Measurements from ENCODE around the gene LNX1. TPM values are rescaled to one million over a fixed set of nuclear protein-coding genes. Genes with fewer than 3 reads are reported as not detected.

The LNX1 gene
- total and polyA plus RNA-seq, 2 of the 8 experiments (the other 6 are each of a cell fraction or from before 2014, with no cell fraction given), result 2.7 to 3.8 TPM

- no peak overlapping the region for H2BK120ac ChIP-seq (replicated peaks; ENCODE audit: low read depth, low read length)
- H3K4me2 ChIP-seq (ENCODE audit: insufficient read depth in 1 of 2, low read depth in 2 of 2, low read length in 2 of 2), result no peak overlapping the region
- no peaks in the 10 kb centered on the region for H4K20me1 ChIP-seq (replicated peaks in 1 of 2; ENCODE audit: control insufficient read depth in 1 of 2, insufficient read depth in 2 of 2, low read length in 2 of 2)
- no peaks in the 10 kb centered on the region for H3K27me3 ChIP-seq (replicated peaks in 1 of 4; ENCODE audit: control insufficient read depth in 3 of 4, extremely low read depth in 1 of 4, insufficient read depth in 3 of 4, low read length in 3 of 4)
- no peak overlapping the region for H2AK5ac ChIP-seq (ENCODE audit: low read depth, low read length)
- 91% methylated on average over 3 of the region's 3 CpGs; no CpG with 5 or more reads in 1 of the 2 experiments for WGBS, 2 experiments (ENCODE audit: extremely low coverage in 1 of 2, insufficient coverage in 1 of 2, insufficient read length in 1 of 2, insufficient replicate concordance in 2 of 2, low coverage in 1 of 2, low lambda C conversion rate in 2 of 2, missing lambda C conversion rate in 1 of 2)
- H3K4ac ChIP-seq (replicated peaks; ENCODE audit: insufficient read length, low read depth, low read length), result no peak overlapping the region
- H3K4me1 ChIP-seq (replicated peaks in 1 of 4; ENCODE audit: control insufficient read depth in 3 of 4, insufficient read depth in 4 of 4, low read length in 3 of 4), result peaks cover 0 to 4% (median 2%) of the 10 kb centered on the region in 4 experiments; a peak in 4 of 7 replicates
- no peak overlapping the region for H2BK5ac ChIP-seq (ENCODE audit: low read depth, low read length)
- H2BK15ac ChIP-seq (ENCODE audit: low read length), result no peak overlapping the region
- no peak overlapping the region for H3K56ac ChIP-seq (replicated peaks; ENCODE audit: insufficient read length, low read depth, low read length)
- no peak overlapping the region for H3K9ac ChIP-seq (replicated peaks in 1 of 4; ENCODE audit: extremely low read depth in 1 of 4, low read depth in 3 of 4, low read length in 3 of 4)
- H2AFZ ChIP-seq (ENCODE audit: low read length), result no peak overlapping the region
- ChIA-PET POLR2A (ENCODE audit: partially characterized antibody) (no interaction called here), CTCF (ENCODE audit: partially characterized antibody) (interaction anchor here (0.8 to 1.0 kb wide), 2 partner anchors 23 to 437 kb away, joined by 3 read pairs; no protein-coding TSS in a partner anchor)
- DNase-seq (ENCODE audit: low read depth in 1 of 2, low spot score in 2 of 2) (no peak), FAIRE-seq (no peak)
- no peak overlapping the region for H4K5ac ChIP-seq (ENCODE audit: insufficient read length, low read depth, low read length)
- 0 out of 4 replicates have a peak, but pooled peaks cover 0 to 6% of the 10 kb centered on the region in 2 experiments for H3K9me3 ChIP-seq (ENCODE audit: insufficient read depth in 2 of 2, low read depth in 1 of 2, low read length in 1 of 2)
- H3K23me2 ChIP-seq (ENCODE audit: low read depth, low read length), result no peaks in the 10 kb centered on the region
- no peak overlapping the region for H2BK20ac ChIP-seq (ENCODE audit: low read length)
- H3K36me3 ChIP-seq (ENCODE audit: control insufficient read depth in 2 of 4, insufficient read depth in 4 of 4, low read length in 3 of 4), result no peaks in the 10 kb centered on the region
- no peak overlapping the region for H3K14ac ChIP-seq (ENCODE audit: insufficient read length)
- H3K27ac ChIP-seq (ENCODE audit: low read depth, low read length), result no peak overlapping the region
- no peak overlapping the region for H3K18ac ChIP-seq (ENCODE audit: extremely low read depth, low read length)
- no peak overlapping the region for H3K23ac ChIP-seq (ENCODE audit: insufficient read length)
- no peaks in the 10 kb centered on the region for H3K79me1 ChIP-seq (ENCODE audit: low read depth, low read length)
- TF ChIP-seq SIX5 (IDR thresholded peaks at IDR 0.05; ENCODE audit: low read depth, low read length) (no peak), YY1 (IDR thresholded peaks at IDR 0.05; ENCODE audit: low read depth, low read length) (no peak), BCL11A (IDR thresholded peaks at IDR 0.05; ENCODE audit: low read depth in 2 of 2, low read length in 2 of 2) (no peak), PHF8 (conservative IDR thresholded peaks at IDR 0.05; ENCODE audit: low read depth, low read length) (no peak), POU5F1 (IDR thresholded peaks at IDR 0.05; ENCODE audit: low read depth, low read length) (no peak), HDAC2 (IDR thresholded peaks at IDR 0.05; ENCODE audit: borderline replicate concordance in 1 of 2, low read depth in 2 of 2, low read length in 2 of 2) (no peak), SUZ12 (IDR thresholded peaks at IDR 0.05; ENCODE audit: low read length) (no peak), POLR2AphosphoS5 (IDR thresholded peaks at IDR 0.05; ENCODE audit: low read depth, low read length) (no peak)
- no peak overlapping the region for H4K91ac ChIP-seq (replicated peaks; ENCODE audit: insufficient read length, low read length)
- no peaks in the 10 kb centered on the region for H3K79me2 ChIP-seq (ENCODE audit: control insufficient read depth in 1 of 2, insufficient read depth in 2 of 2, low read length in 2 of 2)
- H2BK12ac ChIP-seq (ENCODE audit: low read depth, low read length), result no peak overlapping the region
- no peak overlapping the region for H3K4me3 ChIP-seq (ENCODE audit: extremely low read depth in 1 of 4, insufficient read depth in 2 of 4, low read depth in 3 of 4, low read length in 4 of 4)
- H4K8ac ChIP-seq (ENCODE audit: extremely low read depth, insufficient read depth, low read length), result no peak overlapping the region
These were observed 14.5 kb upstream of the LNX1 start for GRCh38 chr4:53605783-53606182.

Measured in H1 (cell line).